C4-2B (cell line): ENCODE data around the gene SCAMP3.

ENCODE experiments used
- ZFX ChIP-seq: fragments of 450-650 bp; IDR thresholded peaks from 2 replicates; pipeline ENCODE4 v1.6.1; 2017
- TF ChIP-seq, protein P1 (sequence below): fragments of 450-650 bp; conservative IDR thresholded peaks from 2 replicates; pipeline ENCODE4 v1.5.1; 2017; ENCODE audit warnings: mild to moderate bottlenecking

DNA sequence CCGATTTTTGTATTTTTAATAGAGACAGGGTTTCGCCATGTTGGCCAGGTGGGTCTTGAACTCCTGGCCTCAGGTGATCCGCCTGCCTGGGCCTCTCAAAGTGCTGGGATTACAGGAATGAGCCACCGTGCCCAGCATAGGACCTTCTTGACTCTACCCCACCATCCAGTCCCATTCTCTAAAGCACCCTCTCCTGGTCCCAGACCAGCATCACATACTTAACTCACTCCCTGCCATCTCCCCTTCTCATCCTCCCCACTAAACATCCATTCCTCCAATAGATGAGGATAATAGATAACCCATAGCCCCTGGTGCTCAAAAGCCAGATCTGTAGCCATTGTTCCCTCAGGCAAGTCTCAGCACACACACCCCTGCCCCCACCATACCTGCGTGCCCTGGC lies 9.0 kb downstream of the SCAMP3 start:
- TF ChIP-seq, protein P1, sequence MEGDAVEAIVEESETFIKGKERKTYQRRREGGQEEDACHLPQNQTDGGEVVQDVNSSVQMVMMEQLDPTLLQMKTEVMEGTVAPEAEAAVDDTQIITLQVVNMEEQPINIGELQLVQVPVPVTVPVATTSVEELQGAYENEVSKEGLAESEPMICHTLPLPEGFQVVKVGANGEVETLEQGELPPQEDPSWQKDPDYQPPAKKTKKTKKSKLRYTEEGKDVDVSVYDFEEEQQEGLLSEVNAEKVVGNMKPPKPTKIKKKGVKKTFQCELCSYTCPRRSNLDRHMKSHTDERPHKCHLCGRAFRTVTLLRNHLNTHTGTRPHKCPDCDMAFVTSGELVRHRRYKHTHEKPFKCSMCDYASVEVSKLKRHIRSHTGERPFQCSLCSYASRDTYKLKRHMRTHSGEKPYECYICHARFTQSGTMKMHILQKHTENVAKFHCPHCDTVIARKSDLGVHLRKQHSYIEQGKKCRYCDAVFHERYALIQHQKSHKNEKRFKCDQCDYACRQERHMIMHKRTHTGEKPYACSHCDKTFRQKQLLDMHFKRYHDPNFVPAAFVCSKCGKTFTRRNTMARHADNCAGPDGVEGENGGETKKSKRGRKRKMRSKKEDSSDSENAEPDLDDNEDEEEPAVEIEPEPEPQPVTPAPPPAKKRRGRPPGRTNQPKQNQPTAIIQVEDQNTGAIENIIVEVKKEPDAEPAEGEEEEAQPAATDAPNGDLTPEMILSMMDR: no peak
- TF ChIP-seq ZFX: no peak
